H54 (cell line): ENCODE data around the gene KCNG2.

Source experiments
- DNase-seq: peaks from one replicate; pipeline ENCODE4 v3.0.0; 2011; ENCODE audit warnings: low spot score, mixed read lengths; ENCODE audit not compliant: insufficient read length
- FAIRE-seq: peaks from 3 replicates; lab custom pipeline; 2011; peaks lifted over from hg19 to GRCh38; lab: Jason Lieb, UNC
- POLR2A ChIP-seq: IDR thresholded peaks from 2 replicates; pipeline ENCODE4 v1.6.1; 2011; ENCODE audit warnings: low read depth, mild to moderate bottlenecking, low read length

KCNG2 gene

GRCh38 chr18:79889569-79889968 is 91.8 kb downstream of the KCNG2 start:
- DNase-seq (no peak), FAIRE-seq (no peak)
- TF ChIP-seq POLR2A, result no peak

- no peak for TF ChIP-seq POLR2A
- no peak for DNase-seq
These were observed 92.9 kb downstream of the KCNG2 start for GRCh38 chr18:79890674-79891073.

GRCh38 chr18:79896738-79897137 is 99.0 kb downstream of the KCNG2 start:
- DNase-seq (no peak), FAIRE-seq (no peak)
- no peak for TF ChIP-seq POLR2A

More at GRCh38 chr18:79890674-79891073, 92.9 kb downstream of the KCNG2 start:
- FAIRE-seq, result no peak

GRCh38 chr18:79897940-79898625 is 100.3 kb downstream of the KCNG2 start:
- FAIRE-seq, result no peak
- no peak for DNase-seq
- TF ChIP-seq POLR2A, result no peak

- DNase-seq, result no peak
- no peak for TF ChIP-seq POLR2A
- no peak for FAIRE-seq
These were observed 101.3 kb downstream of the KCNG2 start for GRCh38 chr18:79898952-79899608.

GRCh38 chr18:79899609-79900445 is 102.1 kb downstream of the KCNG2 start:
- FAIRE-seq, result no peak
- TF ChIP-seq POLR2A, result no peak
- DNase-seq, result no peak

GRCh38 chr18:79900610-79901570 is 103.2 kb downstream of the KCNG2 start:
- TF ChIP-seq POLR2A, result no peak
- DNase-seq (no peak), FAIRE-seq (no peak)

GRCh38 chr18:79901665-79902064 is 103.9 kb downstream of the KCNG2 start:
- TF ChIP-seq POLR2A, result no peak
- no peak for FAIRE-seq
- no peak for DNase-seq

- TF ChIP-seq POLR2A, result no peak
- no peak for FAIRE-seq
- no peak for DNase-seq
These were observed 104.3 kb downstream of the KCNG2 start for GRCh38 chr18:79902075-79902474.

- no peak for TF ChIP-seq POLR2A
- FAIRE-seq, result no peak
These were observed 104.9 kb downstream of the KCNG2 start for GRCh38 chr18:79902640-79903039.

GRCh38 chr18:79903071-79903635 is 105.4 kb downstream of the KCNG2 start:
- FAIRE-seq (no peak), DNase-seq (no peak)
- TF ChIP-seq POLR2A, result no peak

More at GRCh38 chr18:79902640-79903039, 104.9 kb downstream of the KCNG2 start:
- DNase-seq, result no peak

- DNase-seq, result no peak
- no peak for TF ChIP-seq POLR2A
- FAIRE-seq, result no peak
These were observed 106.1 kb downstream of the KCNG2 start for GRCh38 chr18:79903787-79904356.
